K562 (cell line): Measurements from ENCODE around the gene LTBP4. TPM values are rescaled to one million over a fixed set of nuclear protein-coding genes. Genes with fewer than 3 reads are reported as not detected.

ENCODE experiments used
- ATAC-seq: fragments of 200-7000 bp; cut with Tn5 transposase; 3 replicates; pipeline ENCODE4 v1.9.1; 2020; ENCODE audit warnings: moderate library complexity
- BruUV-seq: library from RNA; stranded (reverse); fragments of 400-500 nt; replicated peaks from 2 replicates; lab custom pipeline; 2021; lab: Mats Ljungman, UMichigan
- CTCF ChIA-PET: fragments of 300-600 bp; formaldehyde crosslinking; extraction: SDS; loops from one replicate; lab custom pipeline; 2021; ENCODE audit warnings: low intra/inter-chr PET ratio; lab: Yijun Ruan, JAX
- POLR2A ChIA-PET: fragments of 300-600, 350-650 bp; sonication (Branson Sonifier 250); formaldehyde crosslinking; extraction: SDS; loops from one replicate; lab custom pipeline; 2021; ENCODE audit warnings: antibody characterized with exemption, inconsistent platforms; lab: Yijun Ruan, JAX
- DNase-seq, 4 experiments: peaks; one replicate each; pipeline versions ENCODE4 v3.0.0 to v3.0.0-alpha.2; 2011 to 2018; ENCODE audit warnings: low spot score in 3 of 4, mixed read lengths in 3 of 4; ENCODE audit errors: extremely low read depth in 1 of 4
- FAIRE-seq: peaks from 2 replicates; lab custom pipeline; 2011; peaks lifted over from hg19 to GRCh38; lab: Jason Lieb, UNC
- H2AFZ ChIP-seq: 2 replicates; pipeline ENCODE4 v1.6.0; 2011; ENCODE audit warnings: low read depth, low read length, control low read depth, inconsistent platforms
- H3K27ac ChIP-seq: fragments of 200-600 bp; 3 replicates; pipeline ENCODE4 v1.8.0; 2011; ENCODE audit warnings: low read depth, mild to moderate bottlenecking, control low read depth, inconsistent platforms, low read length, moderate library complexity, mixed read lengths; ENCODE audit errors: extremely low read depth
- H3K27me3 ChIP-seq, 2 experiments: fragments of 300-600 bp in 1 of 2; 2 replicates in 1 of 2; 3 replicates in 1 of 2; pipeline versions ENCODE4 v1.6.0 to v1.8.0; 2011; ENCODE audit warnings: inconsistent platforms in 2 of 2, low read length in 2 of 2, mild to moderate bottlenecking in 1 of 2, mixed read lengths in 1 of 2, moderate library complexity in 1 of 2; ENCODE audit not compliant: control insufficient read depth in 2 of 2, insufficient read depth in 2 of 2
- H3K36me3 ChIP-seq: fragments of 300-600 bp; 3 replicates; pipeline ENCODE4 v1.8.0; 2011; ENCODE audit warnings: mild to moderate bottlenecking, low read length, inconsistent platforms; ENCODE audit not compliant: control insufficient read depth, insufficient read depth
- H3K4me1 ChIP-seq, 2 experiments: fragments of 200-600 bp in 1 of 2; replicated peaks in 1 of 2; 2 replicates in 1 of 2; 3 replicates in 1 of 2; pipeline versions ENCODE4 v1.5.1 to v1.8.0; 2011; ENCODE audit warnings: inconsistent platforms in 2 of 2, low read length in 2 of 2, mild to moderate bottlenecking in 1 of 2, mixed read lengths in 1 of 2, moderate library complexity in 1 of 2; ENCODE audit not compliant: control insufficient read depth in 2 of 2, insufficient read depth in 2 of 2
- H3K4me2 ChIP-seq: 2 replicates; pipeline ENCODE4 v1.6.1; 2011; ENCODE audit warnings: low read length, control low read depth, inconsistent platforms, mixed read lengths; ENCODE audit not compliant: insufficient read depth
- H3K4me3 ChIP-seq: fragments of 200-600 bp; sonication (generic), shearing (Covaris generic); 2 replicates; pipeline ENCODE4 v1.5.1; 2016; ENCODE audit warnings: control low read depth, inconsistent platforms
- H3K79me2 ChIP-seq: fragments of 200-600 bp; 3 replicates; pipeline ENCODE4 v1.8.0; 2011; ENCODE audit warnings: low read length, inconsistent platforms; ENCODE audit not compliant: control insufficient read depth, insufficient read depth
- H3K9ac ChIP-seq, 2 experiments: 2 replicates each; pipeline versions ENCODE4 v1.6.0 to v1.6.1; 2011; ENCODE audit warnings: low read depth in 2 of 2, low read length in 2 of 2, control low read depth in 1 of 2, inconsistent platforms in 1 of 2, mild to moderate bottlenecking in 1 of 2, mixed read lengths in 1 of 2; ENCODE audit not compliant: insufficient read depth in 1 of 2
- H3K9me1 ChIP-seq: one replicate; pipeline ENCODE4 v1.6.0; 2011; ENCODE audit warnings: inconsistent platforms, mild to moderate bottlenecking, low read length, moderate library complexity; ENCODE audit not compliant: control insufficient read depth, insufficient read depth
- H3K9me3 ChIP-seq: replicated peaks from 2 replicates; pipeline ENCODE4 v1.5.1; 2011; ENCODE audit warnings: low read depth, low read length, inconsistent platforms; ENCODE audit not compliant: control insufficient read depth, insufficient read depth
- H4K20me1 ChIP-seq: replicated peaks from 2 replicates; pipeline ENCODE4 v1.6.1; 2011; ENCODE audit warnings: low read length, inconsistent platforms, mixed read lengths; ENCODE audit not compliant: control insufficient read depth, insufficient read depth
- BCLAF1 ChIP-seq, 2 experiments: fragments of 450-650 bp in 1 of 2; IDR thresholded peaks; 2 replicates each; pipeline ENCODE4 v1.6.1; 2011 to 2017; ENCODE audit warnings: low read depth in 2 of 2, antibody characterized with exemption in 1 of 2, borderline replicate concordance in 1 of 2, low read length in 1 of 2, mild to moderate bottlenecking in 1 of 2, mixed read lengths in 1 of 2; ENCODE audit not compliant: control insufficient read depth in 1 of 2
- CLOCK ChIP-seq: fragments of 250-450 bp; sonication (Bioruptor Pico); IDR thresholded peaks from 2 replicates; pipeline ENCODE4 v1.4.0; 2020; ENCODE audit warnings: mild to moderate bottlenecking, moderate library complexity, borderline replicate concordance
- ETS2 ChIP-seq: IDR thresholded peaks from 2 replicates; pipeline ENCODE4 v1.6.1; 2016; ENCODE audit warnings: borderline replicate concordance, missing genetic modification characterization, mild to moderate bottlenecking, moderate library complexity, missing compliant biosample characterization; ENCODE audit not compliant: poor library complexity, severe bottlenecking
- GATAD2B ChIP-seq: fragments of 450-650 bp; IDR thresholded peaks from 2 replicates; pipeline ENCODE4 v1.6.1; 2017; ENCODE audit warnings: mild to moderate bottlenecking, borderline replicate concordance
- KDM2B ChIP-seq: fragments of 250-450 bp; sonication (Bioruptor Pico); IDR thresholded peaks from 2 replicates; pipeline ENCODE4 v1.8.0; 2021; ENCODE audit warnings: mild to moderate bottlenecking, moderate library complexity
- NUFIP1 ChIP-seq: fragments of 450-650 bp; IDR thresholded peaks from 2 replicates; pipeline ENCODE4 v1.6.1; 2018; ENCODE audit not compliant: partially characterized antibody
- RFX5 ChIP-seq: IDR thresholded peaks from 2 replicates; pipeline ENCODE4 v1.6.1; 2011; ENCODE audit warnings: low read depth, mild to moderate bottlenecking, improper control_type of control experiment, low read length
- SMARCB1 ChIP-seq: IDR thresholded peaks from 2 replicates; pipeline ENCODE4 v1.6.1; 2011; ENCODE audit warnings: improper control_type of control experiment, low read depth; ENCODE audit not compliant: insufficient read length
- TRIM28 ChIP-seq: fragments of 450-650 bp; IDR thresholded peaks from 2 replicates; pipeline ENCODE4 v1.6.1; 2017
- ZNF347 ChIP-seq: fragments of 450-650 bp; formaldehyde crosslinking; IDR thresholded peaks from 2 replicates; pipeline ENCODE4 v1.4.0; 2020; ENCODE audit warnings: low read depth, mild to moderate bottlenecking, moderate library complexity
- ZNF408 ChIP-seq: fragments of 250-450 bp; sonication (Bioruptor Pico); IDR thresholded peaks from 2 replicates; pipeline ENCODE4 v1.4.0; 2020; ENCODE audit warnings: low read depth, mild to moderate bottlenecking, moderate library complexity
- WGBS: fragments of 100-300 bp; shearing (Covaris generic); methylation state at CpG from one replicate; pipeline ENCODE4 v1.1.6; 2016; ENCODE audit warnings: low coverage, mixed read lengths; ENCODE audit not compliant: insufficient coverage; ENCODE audit errors: missing lambda C conversion rate; 5-methylcytosine and 5-hydroxymethylcytosine counted together
- in situ Hi-C: fragments of 300-500 bp; cut with MboI; formaldehyde crosslinking; loops from 4 replicates; pipeline ENCODE4 v1.15.0; 2018; ENCODE audit warnings: inconsistent platforms, mixed read lengths
- intact Hi-C: fragments of 100-400 bp; cut with micrococcal nuclease; formaldehyde crosslinking; loops from 2 replicates; pipeline ENCODE4 v1.14.2; 2022
- polyA plus RNA-seq, 8 experiments: library from polyadenylated mRNA; depleted of rRNA in 4 of 8; stranded (reverse) in 5 of 8; unstranded in 3 of 8; fragments of >200 nt; fragmentation: Nextera tagmentation in 2 of 8; fragmentation: Illumina TruSeq in 1 of 8; extraction: Ambion mirVana in 2 of 8; extraction: Trizol in 1 of 8; gene quantifications; 2 replicates each; pipeline versions ENCODE4 v1.2.1 to v1.2.3, GENCODE V29; 2011 to 2014; ENCODE audit warnings: inconsistent platforms in 1 of 8, missing spikeins in 1 of 8
- total RNA-seq, 7 experiments: library from RNA; depleted of rRNA in 6 of 7; stranded (reverse); fragments of >200 nt in 6 of 7; fragmentation: Illumina TruSeq in 2 of 7; extraction: Trizol in 2 of 7; gene quantifications; 2 replicates each; pipeline versions ENCODE4 v1.2.1 to v1.2.3, GENCODE V29; 2011 to 2021; ENCODE audit warnings: low replicate concordance in 1 of 7

The LTBP4 gene
- total and polyA plus RNA-seq, 9 of the 15 experiments (the other 6 are each of a cell fraction or from before 2014, with no cell fraction given): 0.35 to 160 (median 31.6) TPM

GRCh38 chr19:40658031-40658430 lies 56.9 kb downstream of the LTBP4 start:
- Histone ChIP-seq H3K4me3 (no peak overlapping the region), H3K9ac (no peak overlapping the region; a peak in 1 of 4 replicates), H3K4me1 (peaks cover 0 to 11% of the 10 kb centered on the region in 2 experiments; a peak in 3 of 5 replicates), H3K79me2 (no peaks in the 10 kb centered on the region), H2AFZ (no peak overlapping the region), H3K4me2 (no peak overlapping the region), H4K20me1 (no peaks in the 10 kb centered on the region), H3K36me3 (no peaks in the 10 kb centered on the region), H3K9me3 (no peaks in the 10 kb centered on the region), H3K27ac (no peak overlapping the region), H3K27me3 (no peaks in the 10 kb centered on the region), H3K9me1 (no peaks in the 10 kb centered on the region)
- in situ Hi-C loops (loop anchor here (5.0 kb wide), 1 partner anchor 484 kb away; no protein-coding TSS in a partner anchor), intact Hi-C loops (no loop called here)
- 78% methylated on average over 7 of the region's 8 CpGs for WGBS
- TF ChIP-seq ZNF347: no peak
- no peak for TF ChIP-seq SMARCB1
- no peak for TF ChIP-seq KDM2B (CRISPR knock-in tag)
- TF ChIP-seq TRIM28: no peak
- TF ChIP-seq GATAD2B: no peak
- TF ChIP-seq RFX5: no peak
- no peak for TF ChIP-seq BCLAF1 (IDR thresholded peaks at IDR 0.05; ENCODE audit: borderline replicate concordance in 1 of 2, control insufficient read depth in 1 of 2, low read depth in 2 of 2, low read length in 1 of 2)
- no peak for TF ChIP-seq CLOCK (CRISPR knock-in tag)
- TF ChIP-seq ETS2 (tag): no peak
- no peak for TF ChIP-seq NUFIP1
- no peak for TF ChIP-seq ZNF408
- DNase-seq: no peak
- FAIRE-seq: no peak
- ChIA-PET POLR2A (no interaction called here), CTCF (no interaction called here)
- no TSS peak for BruUV-seq
- no peak for ATAC-seq
